ENCODE data around the gene DNM1.

Gene DNM1

DNA sequence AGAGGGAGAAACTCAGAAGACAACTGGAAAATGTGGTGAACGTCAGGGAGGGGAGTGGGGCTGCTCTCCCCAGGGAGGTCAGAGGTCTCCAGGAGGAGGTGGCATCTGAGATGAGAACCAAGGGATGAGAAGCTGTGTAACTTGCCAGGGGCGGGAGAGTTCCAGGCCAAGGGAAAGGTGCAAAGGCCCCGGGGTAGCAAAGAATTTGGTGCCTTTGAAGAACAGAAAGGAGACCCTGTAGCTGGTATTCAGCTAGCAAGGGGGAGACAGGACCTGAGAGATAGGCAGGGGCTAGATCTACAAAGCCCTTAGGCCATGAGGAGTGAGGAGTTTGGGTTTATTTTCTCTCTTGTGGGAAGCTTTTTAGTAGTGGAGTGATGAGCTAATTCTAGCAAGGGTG, 3.3 kb downstream of the DNM1 start:
- FAIRE-seq (no peak), DNase-seq (ENCODE audit: insufficient read length, low spot score) (no peak)
- TF ChIP-seq, protein P1, sequence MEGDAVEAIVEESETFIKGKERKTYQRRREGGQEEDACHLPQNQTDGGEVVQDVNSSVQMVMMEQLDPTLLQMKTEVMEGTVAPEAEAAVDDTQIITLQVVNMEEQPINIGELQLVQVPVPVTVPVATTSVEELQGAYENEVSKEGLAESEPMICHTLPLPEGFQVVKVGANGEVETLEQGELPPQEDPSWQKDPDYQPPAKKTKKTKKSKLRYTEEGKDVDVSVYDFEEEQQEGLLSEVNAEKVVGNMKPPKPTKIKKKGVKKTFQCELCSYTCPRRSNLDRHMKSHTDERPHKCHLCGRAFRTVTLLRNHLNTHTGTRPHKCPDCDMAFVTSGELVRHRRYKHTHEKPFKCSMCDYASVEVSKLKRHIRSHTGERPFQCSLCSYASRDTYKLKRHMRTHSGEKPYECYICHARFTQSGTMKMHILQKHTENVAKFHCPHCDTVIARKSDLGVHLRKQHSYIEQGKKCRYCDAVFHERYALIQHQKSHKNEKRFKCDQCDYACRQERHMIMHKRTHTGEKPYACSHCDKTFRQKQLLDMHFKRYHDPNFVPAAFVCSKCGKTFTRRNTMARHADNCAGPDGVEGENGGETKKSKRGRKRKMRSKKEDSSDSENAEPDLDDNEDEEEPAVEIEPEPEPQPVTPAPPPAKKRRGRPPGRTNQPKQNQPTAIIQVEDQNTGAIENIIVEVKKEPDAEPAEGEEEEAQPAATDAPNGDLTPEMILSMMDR (IDR thresholded peaks at IDR 0.05; ENCODE audit: insufficient read depth, missing control alignments), result no peak

DNA sequence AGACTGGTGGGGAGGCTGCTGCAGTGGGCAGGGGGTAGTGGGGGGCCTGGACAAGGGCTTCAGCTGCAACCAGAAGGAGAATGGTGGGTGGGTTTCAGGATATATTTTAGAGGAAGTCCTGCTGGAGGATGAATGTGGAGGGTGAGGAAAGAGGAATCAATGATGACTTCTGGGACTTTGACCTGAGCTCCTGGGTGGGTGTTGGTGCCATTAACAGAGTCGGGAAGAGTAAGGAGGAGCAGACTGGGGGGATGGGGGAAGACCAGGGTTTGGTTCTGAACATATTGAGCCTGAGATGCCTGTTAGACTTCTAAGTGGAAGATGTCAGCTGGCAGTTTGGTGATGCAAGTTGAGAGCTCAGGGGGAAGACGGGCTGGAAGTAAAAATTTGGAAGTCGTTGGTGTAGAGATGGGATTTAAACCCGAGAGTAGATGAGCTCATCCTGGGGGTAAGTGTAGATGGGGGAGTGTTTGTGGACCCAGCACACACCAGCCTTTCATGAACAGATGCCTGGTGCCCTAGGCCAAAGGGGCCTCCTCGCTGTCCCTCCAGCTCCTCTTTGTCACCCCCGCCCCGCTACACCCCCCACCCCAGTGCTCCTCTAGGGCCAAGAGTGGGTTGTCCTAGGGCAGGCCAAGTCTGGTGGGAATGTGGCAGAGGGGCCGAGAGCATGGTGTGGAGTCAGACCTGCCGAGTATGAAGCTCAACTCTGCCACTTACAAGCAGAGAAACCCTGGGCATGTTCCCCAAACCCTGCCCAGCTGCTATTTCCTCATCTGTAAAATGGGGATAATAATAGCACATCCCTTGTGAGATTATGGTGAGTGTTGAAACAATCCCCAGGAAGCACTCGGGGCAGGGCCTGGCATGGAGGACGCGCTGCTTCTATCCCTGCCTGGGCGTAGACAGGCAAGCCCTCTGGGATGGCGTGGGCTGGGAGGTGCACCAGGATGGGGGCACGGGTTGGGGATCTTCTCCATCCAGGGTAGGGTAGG, 4.0 kb downstream of the DNM1 start:
- FAIRE-seq (no peak), DNase-seq (ENCODE audit: insufficient read length, low spot score) (no peak)
- TF ChIP-seq, protein P1 (IDR thresholded peaks at IDR 0.05; ENCODE audit: insufficient read depth, missing control alignments), result no peak

DNA sequence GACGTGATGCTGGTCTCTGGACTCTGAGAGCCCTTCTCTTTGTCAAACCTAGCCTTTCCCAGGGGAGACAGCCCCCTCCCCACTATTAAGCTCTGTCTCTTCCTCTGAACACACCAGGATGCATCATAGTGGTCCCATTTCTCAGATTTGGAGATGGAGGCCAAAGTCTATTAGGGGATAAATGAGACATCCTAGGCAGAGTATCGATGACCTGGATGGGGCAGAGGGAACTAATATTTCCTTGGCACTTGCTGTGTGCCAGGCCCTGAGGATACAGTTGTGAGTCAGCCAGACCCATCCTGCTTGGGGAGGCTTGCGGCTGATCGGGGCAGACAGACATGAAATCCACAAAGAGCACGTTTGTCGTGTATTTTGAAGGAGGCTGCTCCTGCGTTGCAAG, 5.2 kb downstream of the DNM1 start:
- FAIRE-seq (no peak), DNase-seq (ENCODE audit: insufficient read length, low spot score) (no peak)
- TF ChIP-seq, protein P1 (IDR thresholded peaks at IDR 0.05; ENCODE audit: insufficient read depth, missing control alignments), result no peak

DNA sequence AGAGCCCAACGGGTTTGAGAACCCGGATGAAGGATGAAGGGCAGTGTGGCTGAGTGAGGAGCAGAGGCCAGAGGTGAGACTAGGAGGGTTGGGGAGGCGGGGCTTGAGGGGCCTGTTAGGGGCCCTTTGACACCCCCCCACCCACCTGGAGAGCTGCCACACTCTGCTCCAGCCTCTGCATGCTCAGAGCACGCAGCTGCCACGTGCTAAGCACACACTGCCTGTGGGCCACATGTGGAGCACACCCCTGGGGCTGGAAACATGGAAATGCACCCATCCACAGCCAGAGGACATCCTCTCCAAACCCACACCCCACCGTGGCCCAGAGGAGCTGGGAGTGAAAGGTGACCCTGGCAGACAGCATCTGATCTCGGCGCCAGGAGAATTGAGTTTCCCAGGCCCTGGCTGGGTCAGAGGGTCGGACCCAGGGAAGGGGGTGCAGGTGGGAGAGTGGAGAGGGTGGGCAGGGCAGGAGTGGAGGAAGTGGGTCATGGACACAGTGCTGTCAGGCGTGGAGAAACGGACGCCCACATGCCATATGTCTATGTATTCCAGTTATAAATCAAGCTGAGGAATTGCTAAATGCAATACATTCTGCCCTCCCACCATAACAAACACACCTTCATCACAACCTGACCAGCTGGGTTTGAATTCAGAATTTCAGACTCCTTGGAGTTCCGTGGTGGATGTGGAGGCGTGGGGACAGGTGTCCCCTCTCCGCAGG, 5.9 kb downstream of the DNM1 start:
- TF ChIP-seq, protein P1 (IDR thresholded peaks at IDR 0.05; ENCODE audit: insufficient read depth, missing control alignments), result no peak
- no peak for DNase-seq (ENCODE audit: insufficient read length, low spot score)
- FAIRE-seq, result no peak

DNA sequence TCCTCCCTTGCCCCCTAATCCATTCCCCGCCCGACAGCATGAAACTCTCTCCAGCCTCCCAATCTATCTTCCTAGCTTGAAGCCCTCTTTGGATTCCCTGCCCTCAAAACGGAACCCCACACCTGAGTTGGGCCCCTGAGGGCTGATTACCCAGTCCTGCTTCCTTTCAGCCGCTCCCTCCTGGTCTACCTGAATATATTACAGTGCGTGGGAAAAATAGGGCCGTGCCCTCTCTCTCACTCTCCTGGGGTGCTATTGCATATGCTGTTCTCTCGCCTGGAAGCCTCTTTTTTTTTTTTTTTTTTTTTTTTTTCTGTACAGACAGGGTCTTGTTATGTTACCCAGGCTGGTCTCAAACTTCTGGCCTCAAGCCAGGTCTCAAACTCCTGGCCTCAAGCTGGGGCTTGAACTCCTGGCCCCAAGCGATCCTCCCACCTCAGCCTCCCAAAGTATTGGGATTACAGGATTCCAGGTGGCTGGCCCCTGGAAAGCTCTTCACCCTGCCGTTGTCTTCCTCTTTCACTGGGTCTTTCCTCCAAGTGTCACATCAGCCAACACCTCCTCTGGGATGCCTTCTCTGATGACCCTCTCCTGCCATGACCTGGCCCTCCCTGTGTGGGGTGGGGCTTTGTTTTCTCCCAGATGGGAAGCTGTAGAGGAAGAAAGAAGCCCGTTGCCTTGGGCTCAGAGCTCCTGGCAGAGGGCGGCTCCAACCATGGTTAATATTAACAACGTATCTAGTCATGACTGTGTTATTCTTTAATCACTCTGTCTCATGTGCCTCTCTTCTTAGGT, 8.2 kb downstream of the DNM1 start:
- TF ChIP-seq, protein P1 (IDR thresholded peaks at IDR 0.05; ENCODE audit: insufficient read depth, missing control alignments), result no peak
- FAIRE-seq (no peak), DNase-seq (ENCODE audit: insufficient read length, low spot score) (no peak)

DNA sequence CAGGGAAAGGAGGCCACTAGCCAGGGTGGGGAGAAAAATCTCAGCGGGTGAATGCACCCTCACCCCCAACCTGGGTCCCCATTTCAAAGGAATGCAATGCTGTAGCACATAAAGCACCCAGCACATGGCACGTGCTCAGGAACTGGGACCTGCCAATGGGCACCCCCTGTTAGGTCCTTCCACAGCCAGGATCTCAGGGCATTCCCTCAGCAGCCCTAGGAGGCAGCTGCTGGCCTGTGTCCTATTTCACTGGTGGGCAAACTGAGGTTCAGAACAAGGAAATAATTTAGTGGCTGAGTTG, 8.8 kb downstream of the DNM1 start:
- DNase-seq (ENCODE audit: insufficient read length, low spot score) (no peak), FAIRE-seq (no peak)
- TF ChIP-seq, protein P1 (IDR thresholded peaks at IDR 0.05; ENCODE audit: insufficient read depth, missing control alignments), result no peak

All from D721Med (cell line).